Esophagus squamous epithelium (tissue), 5 donors: ENCODE results near the gene PPP3CA. TPM values are rescaled to one million over a fixed set of nuclear protein-coding genes. Genes with fewer than 3 reads are reported as not detected.

Experiments
- DNase-seq: peaks from one replicate; lab custom pipeline; 2025; lab: John Stamatoyannopoulos, UW
- H3K27ac ChIP-seq, 4 donors: fragments of 200-600 bp; sonication (generic); one replicate each; pipeline ENCODE4 v1.5.1; 2016 to 2019; ENCODE audit warnings: mild to moderate bottlenecking in 1 of 4
- H3K27me3 ChIP-seq, 4 donors: fragments of 200-600 bp; sonication (generic); 1 replicate in 3 of 4; 2 replicates in 1 of 4; pipeline versions ENCODE4 v1.5.1 to v1.6.0; 2017 to 2021; ENCODE audit warnings: antibody characterized with exemption in 1 of 4
- H3K36me3 ChIP-seq, 3 donors: fragments of 200-600 bp; sonication (generic); one replicate each; pipeline ENCODE4 v1.5.1; 2016 to 2019
- H3K4me1 ChIP-seq, 3 donors: fragments of 200-600 bp; sonication (generic); one replicate each; pipeline ENCODE4 v1.5.1; 2017 to 2019
- H3K4me3 ChIP-seq, 4 donors: fragments of 200-600 bp; sonication (generic); 1 replicate in 3 of 4; 2 replicates in 1 of 4; pipeline ENCODE4 v1.5.1; 2016 to 2019; ENCODE audit warnings: mild to moderate bottlenecking in 2 of 4, moderate library complexity in 1 of 4
- H3K9me3 ChIP-seq, 3 donors: fragments of 200-600 bp; sonication (generic); one replicate each; pipeline ENCODE4 v1.5.1; 2016 to 2019
- CTCF ChIP-seq, 6 experiments: fragments of 450-650 bp in 4 of 6; fragments of 200-600 bp in 2 of 6; sonication (generic) in 2 of 6; IDR thresholded peaks; one replicate each; pipeline ENCODE4 v1.5.1; 2016 to 2019; ENCODE audit warnings: antibody characterized with exemption in 6 of 6, mild to moderate bottlenecking in 4 of 6, moderate library complexity in 4 of 6
- POLR2A ChIP-seq, 4 donors: fragments of 450-650 bp; IDR thresholded peaks; one replicate each; pipeline ENCODE4 v1.6.1; 2017; ENCODE audit warnings: antibody characterized with exemption in 4 of 4, mild to moderate bottlenecking in 4 of 4, moderate library complexity in 3 of 4
- WGBS, 2 donors: methylation state at CpG; one replicate each; pipeline ENCODE4 v1.1.5; 2018; 5-methylcytosine and 5-hydroxymethylcytosine counted together
- intact Hi-C: fragments of 100-400 bp; cut with DNase I; formaldehyde crosslinking; loops from one replicate; pipeline ENCODE4 v1.15.0; 2022
- total RNA-seq, 4 donors: library from RNA; depleted of rRNA; stranded (reverse); fragments of >200 nt; gene quantifications; one replicate each; pipeline ENCODE4 v1.1.0, GENCODE V29; 2016
- donor health status: DM: yes; HTN: yes; CAD: no.

Gene PPP3CA
- total RNA-seq, 4 donors from 2014 or later = 13.3 to 25.7 (median 17.5) TPM

- Histone ChIP-seq H3K27ac (no peak overlapping the region), H3K4me1 (peaks cover 5 to 41% (median 8%) of the 10 kb centered on the region in 3 donors), H3K36me3 (no peaks in the 10 kb centered on the region), H3K9me3 (no peaks in the 10 kb centered on the region), H3K27me3 (no peaks in the 10 kb centered on the region), H3K4me3 (no peak overlapping the region)
- TF ChIP-seq CTCF (IDR thresholded peaks at IDR 0.05) (no peak), POLR2A (IDR thresholded peaks at IDR 0.05) (no peak)
- intact Hi-C loops = no loop called here
- no peak for DNase-seq
Measured at GRCh38 chr4:101262683-101263082, 84.6 kb downstream of the PPP3CA start.

GRCh38 chr4:101259876-101260275 is 87.5 kb downstream of the PPP3CA start:
- WGBS, 2 donors = 35 to 41% methylated on average over 4 of the region's 4 CpGs

GRCh38 chr4:101258883-101259282 is 88.4 kb downstream of the PPP3CA start:
- no peak for DNase-seq
- no peak overlapping the region for H3K4me3 ChIP-seq
- no peaks in the 10 kb centered on the region for H3K36me3 ChIP-seq
- peaks cover 0 to 26% (median 5%) of the 10 kb centered on the region in 3 donors for H3K4me1 ChIP-seq
- no peak overlapping the region for H3K27ac ChIP-seq
- H3K9me3 ChIP-seq = no peaks in the 10 kb centered on the region
- intact Hi-C loops = no loop called here
- TF ChIP-seq CTCF (IDR thresholded peaks at IDR 0.05) (no peak), POLR2A (IDR thresholded peaks at IDR 0.05) (no peak)
- H3K27me3 ChIP-seq = no peaks in the 10 kb centered on the region
- WGBS, 2 donors = 79 to 85% methylated on average over 2 of the region's 2 CpGs

More at GRCh38 chr4:101259876-101260275, 87.5 kb downstream of the PPP3CA start:
- Histone ChIP-seq H3K36me3 (no peaks in the 10 kb centered on the region), H3K9me3 (no peaks in the 10 kb centered on the region), H3K27ac (no peak overlapping the region), H3K4me1 (peaks cover 0 to 36% (median 5%) of the 10 kb centered on the region in 3 donors), H3K27me3 (no peaks in the 10 kb centered on the region), H3K4me3 (peak overlapping the region in 1 of 4 donors; percentile 0)
- DNase-seq = no peak
- TF ChIP-seq POLR2A (IDR thresholded peaks at IDR 0.05) = no peak
- TF ChIP-seq CTCF (IDR thresholded peaks at IDR 0.05) = no peak
- intact Hi-C loops = no loop called here

- peaks cover 0 to 25% (median 5%) of the 10 kb centered on the region in 3 donors for H3K4me1 ChIP-seq
Measured at GRCh38 chr4:101256222-101256621, 91.1 kb downstream of the PPP3CA start.

GRCh38 chr4:101254776-101255175 is 92.5 kb downstream of the PPP3CA start:
- TF ChIP-seq POLR2A (IDR thresholded peaks at IDR 0.05) (no peak), CTCF (IDR thresholded peaks at IDR 0.05) (no peak)
- intact Hi-C loops = no loop called here

More at GRCh38 chr4:101256222-101256621, 91.1 kb downstream of the PPP3CA start:
- DNase-seq = no peak
- Histone ChIP-seq H3K27me3 (no peaks in the 10 kb centered on the region), H3K27ac (no peak overlapping the region), H3K4me3 (no peak overlapping the region), H3K9me3 (no peaks in the 10 kb centered on the region), H3K36me3 (no peaks in the 10 kb centered on the region)
- TF ChIP-seq POLR2A (IDR thresholded peaks at IDR 0.05) (no peak), CTCF (IDR thresholded peaks at IDR 0.05) (no peak)
- intact Hi-C loops = no loop called here

More at GRCh38 chr4:101254776-101255175, 92.5 kb downstream of the PPP3CA start:
- 45% methylated on average over 4 of the region's 4 CpGs for WGBS, 2 donors
- Histone ChIP-seq H3K9me3 (no peaks in the 10 kb centered on the region), H3K36me3 (no peaks in the 10 kb centered on the region), H3K4me3 (no peak overlapping the region), H3K4me1 (peaks cover 0 to 13% (median 0%) of the 10 kb centered on the region in 3 donors), H3K27ac (no peak overlapping the region), H3K27me3 (no peaks in the 10 kb centered on the region)
- DNase-seq = no peak
